Activated effector memory CD4-positive, alpha-beta T cell treated with anti-CD3 and anti-CD28 coated beads, Interleukin-2, amount 50 U/mL, for 16 hours (primary cell): ENCODE results near the gene LRFN3.
A peak's percentile ranks its signal among the peaks of the same experiment; 100 is the strongest.
"Not testable (repeated sequence)": the region's sequence is repeated elsewhere in the genome, so short reads cannot be mapped to it uniquely, and the experiment has no call there.

Experiments used
- DNase-seq: peaks from one replicate; pipeline ENCODE4 v3.0.0-alpha.2; 2020

The LRFN3 gene, protein sequence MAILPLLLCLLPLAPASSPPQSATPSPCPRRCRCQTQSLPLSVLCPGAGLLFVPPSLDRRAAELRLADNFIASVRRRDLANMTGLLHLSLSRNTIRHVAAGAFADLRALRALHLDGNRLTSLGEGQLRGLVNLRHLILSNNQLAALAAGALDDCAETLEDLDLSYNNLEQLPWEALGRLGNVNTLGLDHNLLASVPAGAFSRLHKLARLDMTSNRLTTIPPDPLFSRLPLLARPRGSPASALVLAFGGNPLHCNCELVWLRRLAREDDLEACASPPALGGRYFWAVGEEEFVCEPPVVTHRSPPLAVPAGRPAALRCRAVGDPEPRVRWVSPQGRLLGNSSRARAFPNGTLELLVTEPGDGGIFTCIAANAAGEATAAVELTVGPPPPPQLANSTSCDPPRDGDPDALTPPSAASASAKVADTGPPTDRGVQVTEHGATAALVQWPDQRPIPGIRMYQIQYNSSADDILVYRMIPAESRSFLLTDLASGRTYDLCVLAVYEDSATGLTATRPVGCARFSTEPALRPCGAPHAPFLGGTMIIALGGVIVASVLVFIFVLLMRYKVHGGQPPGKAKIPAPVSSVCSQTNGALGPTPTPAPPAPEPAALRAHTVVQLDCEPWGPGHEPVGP

GRCh38 chr19:35935911-35936737, at the start of gene LRFN3:
Gene LRFN3 (plus strand): TSS chr19:35936374. CDS start chr19:35939426, 3,052 bp downstream.
- DNase-seq: peak; percentile 86

DNA sequence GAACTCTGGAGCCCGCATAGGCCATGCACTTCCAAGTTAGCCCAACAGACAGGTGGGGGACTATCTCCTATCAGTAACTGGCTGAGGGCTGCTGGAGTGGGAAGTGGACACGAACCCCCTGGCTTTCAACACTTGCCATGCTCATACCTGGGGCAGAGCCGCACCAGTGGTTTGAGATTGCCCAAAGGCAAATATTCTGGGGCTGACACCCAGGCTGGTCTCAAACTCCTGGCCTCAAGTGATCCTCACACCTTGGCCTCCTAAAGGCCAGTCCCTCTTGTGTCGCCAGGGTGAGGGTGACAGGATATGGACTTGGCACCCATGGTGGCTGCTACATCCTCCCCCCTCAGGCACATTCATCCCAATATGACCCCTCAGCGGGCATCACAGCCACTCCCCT, 49.0 kb upstream of the LRFN3 start:
- no peak for DNase-seq

DNA sequence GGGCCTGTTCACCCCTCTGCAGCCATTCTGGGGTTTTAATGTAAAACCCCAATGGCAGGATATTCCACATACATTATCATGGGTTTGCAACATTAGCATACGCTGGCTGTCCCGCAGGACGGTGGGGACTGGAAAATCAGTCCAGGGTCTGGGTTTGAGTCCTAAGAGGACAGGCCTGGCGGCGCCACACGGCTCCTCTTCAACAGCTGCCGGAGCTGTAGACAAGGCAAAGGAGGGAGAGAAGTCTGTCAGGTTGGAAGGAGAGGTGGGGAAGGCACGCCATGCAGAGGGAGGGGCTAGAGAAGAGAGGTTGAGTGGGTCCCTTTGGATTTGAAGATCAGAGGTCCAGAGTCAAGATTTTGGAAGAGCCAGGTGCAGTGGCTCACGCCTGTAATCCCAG, 47.8 kb upstream of the LRFN3 start:
- DNase-seq: no peak

- no peak for DNase-seq
Observed at GRCh38 chr19:35889370-35890112, 46.6 kb upstream of the LRFN3 start.

DNA sequence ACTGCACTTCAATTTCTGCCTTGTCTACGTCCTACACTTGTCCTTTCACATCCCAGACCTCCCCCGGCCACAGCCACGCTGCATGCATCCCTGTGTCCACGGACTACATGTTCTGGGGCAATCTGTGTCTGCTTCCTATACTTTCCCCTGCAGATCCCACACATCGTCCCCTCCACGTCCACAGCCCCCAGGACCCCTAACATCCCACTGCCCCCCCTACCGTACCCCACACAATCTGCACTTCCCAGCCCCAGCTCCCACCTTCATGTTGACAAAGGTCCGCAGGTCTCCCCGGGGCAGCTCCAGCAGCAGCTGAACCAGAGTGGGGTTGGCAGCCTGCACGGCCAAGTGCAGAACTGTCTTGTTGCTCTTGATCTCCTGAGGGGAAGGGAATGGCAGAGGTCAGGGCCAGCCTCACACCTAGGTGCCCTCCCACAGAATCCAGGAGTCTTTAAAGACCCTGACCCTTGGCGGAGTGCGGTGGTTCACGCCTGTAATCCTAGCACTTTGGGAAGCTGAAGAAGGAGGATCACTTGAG, 46.0 kb upstream of the LRFN3 start:
- no peak for DNase-seq

- not testable (repeated sequence) for DNase-seq
Observed at GRCh38 chr19:35891819-35892218, 44.4 kb upstream of the LRFN3 start.

GRCh38 chr19:35894342-35894741, 41.8 kb upstream of the LRFN3 start:
- no peak for DNase-seq

DNA sequence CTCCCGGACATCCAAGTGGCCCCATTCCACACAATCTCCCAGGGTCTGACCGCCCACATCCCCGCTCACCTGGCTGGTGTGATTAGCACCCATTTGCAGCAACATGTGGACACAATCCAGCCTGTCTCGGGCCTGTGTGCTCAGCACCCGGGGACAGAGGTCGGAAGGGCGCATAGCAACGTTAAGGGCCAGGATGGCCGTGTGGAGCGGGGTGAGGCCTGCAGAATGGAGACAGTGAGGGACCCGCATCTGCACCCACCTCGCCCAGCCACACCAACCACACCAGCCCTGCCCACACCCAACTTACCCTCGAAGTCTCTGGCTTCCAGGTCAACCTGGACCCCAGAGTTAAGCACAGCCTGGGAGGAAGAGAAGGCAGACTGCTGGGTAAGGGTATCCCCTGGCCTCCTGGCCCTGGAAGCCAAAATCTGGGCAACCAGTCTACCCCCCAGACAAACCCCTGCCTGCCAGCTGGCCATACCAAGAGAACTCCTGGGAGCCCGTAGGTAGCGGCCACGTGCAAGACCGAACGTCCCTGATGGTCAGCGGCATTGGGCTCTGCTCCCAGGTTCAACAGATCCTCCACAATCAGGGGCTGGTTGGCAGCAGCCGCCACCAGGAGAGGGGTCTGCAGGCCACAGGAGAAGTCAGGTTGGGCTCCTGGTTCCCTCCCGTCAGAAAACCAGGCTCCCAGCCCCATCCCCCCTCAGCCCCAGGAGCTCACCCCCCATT, 40.1 kb upstream of the LRFN3 start:
- DNase-seq: no peak

DNA sequence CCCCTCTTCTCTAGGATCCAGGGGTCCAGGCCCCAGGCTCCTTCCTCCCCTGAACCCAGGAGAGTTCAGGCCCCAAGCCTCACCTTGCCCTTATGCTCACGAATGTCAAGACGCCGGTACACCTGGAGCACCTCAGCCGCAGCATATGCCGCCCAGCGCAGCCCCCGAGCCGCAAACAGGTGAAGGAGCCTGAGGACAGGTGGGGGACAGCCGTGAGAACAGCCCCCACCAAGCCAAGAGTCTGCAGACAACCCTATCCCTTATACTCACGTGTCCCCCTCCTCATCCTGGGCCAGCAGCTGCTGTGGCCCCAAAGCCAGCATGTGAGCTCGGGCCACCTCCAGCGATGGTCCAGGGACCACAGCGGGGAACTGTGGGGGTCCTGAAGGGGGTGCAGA, 39.5 kb upstream of the LRFN3 start:
- DNase-seq: no peak

GRCh38 chr19:35897706-35898451, 38.3 kb upstream of the LRFN3 start:
- no peak for DNase-seq

- no peak for DNase-seq
Observed at GRCh38 chr19:35898499-35898809, 37.7 kb upstream of the LRFN3 start.

DNA sequence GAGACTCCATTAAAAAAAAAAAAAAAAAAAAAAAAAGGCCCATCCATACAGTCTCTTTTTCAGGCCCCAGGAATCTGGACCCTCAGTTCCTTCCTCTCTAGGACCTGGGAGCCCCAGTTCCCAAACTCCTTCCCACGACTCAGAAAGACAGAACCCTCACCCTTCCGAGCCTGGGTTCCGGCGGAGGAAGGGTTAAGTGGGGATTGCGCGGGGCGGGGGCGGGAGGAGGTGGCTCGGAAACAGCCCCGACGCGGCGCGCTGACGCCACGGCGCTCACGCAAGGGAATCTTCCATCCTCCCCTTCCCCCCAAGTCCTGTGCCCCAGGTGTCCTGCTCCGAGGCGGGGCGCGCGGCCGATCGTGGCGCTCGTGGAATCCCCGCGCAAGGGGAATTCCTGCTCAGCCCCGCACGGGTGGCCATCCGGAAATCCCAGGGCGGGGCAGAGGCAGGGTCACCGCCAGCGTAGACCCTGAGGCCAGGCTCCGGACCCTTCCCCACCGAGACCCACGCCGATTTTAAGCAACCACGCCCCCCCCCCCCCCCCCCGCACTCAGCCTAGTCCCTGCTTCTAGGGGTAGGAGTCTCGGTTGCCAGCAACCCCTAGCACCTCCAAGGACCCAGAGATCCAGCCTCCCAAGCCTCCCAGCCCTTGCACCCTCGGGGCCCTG, 36.5 kb upstream of the LRFN3 start:
- DNase-seq: peak; percentile 96

GRCh38 chr19:35901055-35901644, 35.0 kb upstream of the LRFN3 start:
- DNase-seq: no peak

DNA sequence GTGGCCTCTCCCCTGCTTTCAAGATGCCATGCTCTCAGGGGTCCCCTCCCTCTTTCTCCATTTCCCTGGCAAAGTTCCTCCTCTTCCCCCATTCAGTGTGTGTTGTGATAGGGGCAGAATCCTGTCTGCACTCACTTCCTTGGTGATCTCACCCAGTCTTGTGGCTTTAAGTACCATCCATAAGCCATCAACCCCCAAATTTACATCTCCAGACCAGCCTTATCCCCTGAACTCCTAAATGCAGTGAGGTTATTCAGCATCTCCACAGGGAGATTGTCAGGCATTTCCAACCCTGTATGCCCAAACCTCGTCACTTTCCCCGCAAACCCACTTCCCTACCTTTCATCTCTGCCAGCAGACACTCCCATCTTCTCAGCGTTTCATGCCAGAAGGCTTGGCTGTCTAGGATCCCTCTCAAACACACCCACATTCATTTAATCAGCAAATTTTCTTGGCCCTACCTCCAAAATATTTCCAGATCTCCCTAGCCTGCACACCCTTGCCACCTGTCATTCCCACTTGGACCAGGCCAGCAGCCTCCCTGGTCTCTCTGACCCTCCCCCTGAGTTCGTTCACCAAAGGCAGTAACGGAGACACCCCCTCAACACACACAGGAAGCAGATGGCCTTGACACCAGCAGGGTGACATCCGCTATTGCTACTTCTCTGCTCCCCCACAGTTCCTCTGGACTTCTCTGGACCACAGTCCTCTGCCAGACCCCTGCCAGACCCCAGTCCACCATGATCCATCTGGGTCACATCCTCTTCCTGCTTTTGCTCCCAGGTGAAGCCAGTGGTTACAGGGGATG, 34.1 kb upstream of the LRFN3 start, which contains the start of gene HCST:
HCST (plus strand) TSS at position 676 of the 808 bp plus-strand sequence; CDS start at position 741, 65 bp downstream.
- peak; percentile 79 for DNase-seq

GRCh38 chr19:35902870-35903475, 33.2 kb upstream of the LRFN3 start:
- peak; percentile 65 for DNase-seq

DNA sequence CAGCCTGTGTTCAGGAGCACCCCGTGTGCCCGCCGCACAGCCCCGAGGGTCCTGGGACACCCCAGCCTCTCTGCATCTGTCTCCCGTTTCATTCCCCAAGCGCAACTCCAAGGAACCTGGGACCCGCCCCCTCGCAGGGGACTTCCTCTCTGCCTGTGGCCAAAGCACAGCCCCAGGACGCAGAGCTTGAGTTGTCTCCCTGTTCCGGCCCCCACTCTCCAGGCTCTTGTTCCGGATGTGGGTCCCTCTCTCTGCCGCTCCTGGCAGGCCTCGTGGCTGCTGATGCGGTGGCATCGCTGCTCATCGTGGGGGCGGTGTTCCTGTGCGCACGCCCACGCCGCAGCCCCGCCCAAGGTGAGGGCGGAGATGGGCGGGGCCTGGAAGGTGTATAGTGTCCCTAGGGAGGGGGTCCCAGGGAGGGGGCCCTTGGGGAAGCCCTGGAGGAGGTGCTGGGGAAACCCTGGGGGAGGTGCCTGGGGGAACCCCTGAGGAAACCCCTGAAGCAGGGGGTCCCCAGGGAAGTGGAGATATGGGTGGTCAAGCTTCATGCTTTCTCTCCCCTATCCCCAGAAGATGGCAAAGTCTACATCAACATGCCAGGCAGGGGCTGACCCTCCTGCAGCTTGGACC, 32.5 kb upstream of the LRFN3 start:
- DNase-seq: peak; percentile 95

GRCh38 chr19:35904311-35905068, 31.7 kb upstream of the LRFN3 start:
- no peak for DNase-seq
